HepG2 (cell line): ENCODE data around the gene KMT2A. TPM values are rescaled to one million over a fixed set of nuclear protein-coding genes. Genes with fewer than 3 reads are reported as not detected.

Experiments used
- AHR ChIP-seq: IDR thresholded peaks from 2 replicates; pipeline ENCODE4 v1.6.1; 2018; ENCODE audit warnings: missing genetic modification reagents, missing compliant biosample characterization
- AKAP8 ChIP-seq: sonication (generic); formaldehyde crosslinking; IDR thresholded peaks from 2 replicates; pipeline ENCODE4 v1.5.1; 2020; ENCODE audit warnings: mild to moderate bottlenecking, missing genetic modification reagents
- BHLHE40 ChIP-seq: IDR thresholded peaks from 2 replicates; pipeline ENCODE4 v1.6.1; 2011; ENCODE audit warnings: low read length, improper control_type of control experiment
- CREB1 ChIP-seq, 2 experiments: fragments of 450-650 bp in 1 of 2; IDR thresholded peaks; 2 replicates each; pipeline ENCODE4 v1.6.1; 2016 to 2017; ENCODE audit warnings: control low read depth in 1 of 2, mild to moderate bottlenecking in 1 of 2, missing compliant biosample characterization in 1 of 2, missing genetic modification characterization in 1 of 2
- ELF3 ChIP-seq: IDR thresholded peaks from 2 replicates; pipeline ENCODE4 v1.6.1; 2016; ENCODE audit warnings: missing genetic modification reagents, missing compliant biosample characterization
- ELF4 ChIP-seq: sonication (generic); formaldehyde crosslinking; IDR thresholded peaks from 2 replicates; pipeline ENCODE4 v1.5.0; 2020; ENCODE audit warnings: missing genetic modification reagents, mild to moderate bottlenecking, moderate library complexity, borderline replicate concordance
- EP300 ChIP-seq, 3 experiments: sonication (generic) in 1 of 3; formaldehyde crosslinking in 1 of 3; IDR thresholded peaks; 2 replicates each; pipeline versions ENCODE4 v1.5.1 to v1.6.1; 2011 to 2020; ENCODE audit warnings: low read depth in 2 of 3, low read length in 2 of 3, borderline replicate concordance in 1 of 3, improper control_type of control experiment in 1 of 3, mild to moderate bottlenecking in 1 of 3, missing genetic modification reagents in 1 of 3, moderate library complexity in 1 of 3
- FOXO4 ChIP-seq: sonication (generic); formaldehyde crosslinking; conservative IDR thresholded peaks from 2 replicates; pipeline ENCODE4 v1.8.1; 2023; ENCODE audit warnings: missing genetic modification reagents
- GATA4 ChIP-seq: sonication (generic); IDR thresholded peaks from 2 replicates; pipeline ENCODE4 v1.6.1; 2016; ENCODE audit warnings: antibody characterized with exemption, low read depth, borderline replicate concordance
- GTF2F1 ChIP-seq: fragments of 150-350 bp; IDR thresholded peaks from 2 replicates; pipeline ENCODE4 v1.6.1; 2014; ENCODE audit warnings: low read length
- HBP1 ChIP-seq: IDR thresholded peaks from 2 replicates; pipeline ENCODE4 v1.6.1; 2016; ENCODE audit warnings: low read depth, control low read depth
- HIVEP1 ChIP-seq: sonication (generic); formaldehyde crosslinking; IDR thresholded peaks from 2 replicates; pipeline ENCODE4 v1.4.0; 2020; ENCODE audit warnings: mild to moderate bottlenecking, missing genetic modification reagents
- HMG20B ChIP-seq: conservative IDR thresholded peaks from 2 replicates; pipeline ENCODE4 v1.6.1; 2016; ENCODE audit warnings: missing genetic modification reagents, missing compliant biosample characterization
- KAT8 ChIP-seq: IDR thresholded peaks from 2 replicates; pipeline ENCODE4 v1.6.1; 2016; ENCODE audit warnings: missing genetic modification reagents, missing compliant biosample characterization
- KDM1A ChIP-seq: IDR thresholded peaks from 2 replicates; pipeline ENCODE4 v1.6.1; 2016; ENCODE audit warnings: missing compliant biosample characterization
- KLF15 ChIP-seq: sonication (generic); formaldehyde crosslinking; IDR thresholded peaks from 2 replicates; pipeline ENCODE4 v1.8.1; 2023; ENCODE audit warnings: borderline replicate concordance, mild to moderate bottlenecking, inconsistent platforms, missing genetic modification reagents, mixed read lengths
- MED1 ChIP-seq: sonication (generic); formaldehyde crosslinking; IDR thresholded peaks from 2 replicates; pipeline ENCODE4 v1.4.0; 2020; ENCODE audit warnings: missing genetic modification reagents
- NFE2L2 ChIP-seq: fragments of 150-350 bp; IDR thresholded peaks from 2 replicates; pipeline ENCODE4 v1.6.1; 2014; ENCODE audit warnings: low read length
- NR3C1 ChIP-seq: sonication (generic); formaldehyde crosslinking; IDR thresholded peaks from 2 replicates; pipeline ENCODE4 v1.4.0; 2020; ENCODE audit warnings: missing genetic modification reagents
- ZFP91 ChIP-seq: sonication (generic); formaldehyde crosslinking; IDR thresholded peaks from 2 replicates; pipeline ENCODE4 v1.9.0; 2022; ENCODE audit warnings: missing genetic modification reagents, mild to moderate bottlenecking, borderline replicate concordance
- ZNF687 ChIP-seq: sonication (generic); formaldehyde crosslinking; IDR thresholded peaks from 2 replicates; pipeline ENCODE4 v1.5.1; 2020; ENCODE audit warnings: mild to moderate bottlenecking, missing genetic modification reagents, moderate library complexity
- polyA plus RNA-seq, 8 experiments: library from polyadenylated mRNA; depleted of rRNA in 3 of 8; stranded (reverse) in 7 of 8; unstranded in 1 of 8; fragments of >200 nt; fragmentation: Illumina TruSeq in 4 of 8; extraction: Trizol in 4 of 8; gene quantifications; 2 replicates each; pipeline versions ENCODE4 v1.2.1 to v1.2.3, GENCODE V29; 2011 to 2016; ENCODE audit warnings: low read depth in 4 of 8, missing spikeins in 1 of 8, mixed read lengths in 1 of 8; ENCODE audit not compliant: insufficient read depth in 1 of 8
- total RNA-seq, 5 experiments: library from RNA; depleted of rRNA; stranded (reverse); fragments of >200 nt; fragmentation: Illumina TruSeq; extraction: Trizol; gene quantifications; 2 replicates each; pipeline ENCODE4 v1.2.3, GENCODE V29; 2016; ENCODE audit warnings: low read depth in 1 of 5

Gene KMT2A
- total and polyA plus RNA-seq, 2 of the 13 experiments (the other 11 are each of a cell fraction or from before 2014, with no cell fraction given) = 12.4 to 20.0 TPM

GRCh38 chr11:118401151-118401879 is 35.0 kb upstream of the KMT2A start, which contains the start of gene ATP5MG (continued):
- TF ChIP-seq NFE2L2 = no peak
- TF ChIP-seq ZFP91 (CRISPR knock-in tag) = peak; percentile 70; the same call in 1 of the 2 replicates
- no peak for TF ChIP-seq HMG20B
- TF ChIP-seq KLF15 (CRISPR knock-in tag) = no peak
- no peak for TF ChIP-seq GATA4
- peak; percentile 77; the same call in 1 of the 2 replicates for TF ChIP-seq ELF4
- no peak for TF ChIP-seq MED1 (CRISPR knock-in tag)
- TF ChIP-seq ELF3 (CRISPR knock-in tag) = peak; percentile 47
- no peak for TF ChIP-seq EP300 (IDR thresholded peaks at IDR 0.05; ENCODE audit: low read depth in 2 of 2, low read length in 2 of 2)
- no peak for TF ChIP-seq EP300 (CRISPR knock-in tag; IDR thresholded peaks at IDR 0.05; ENCODE audit: borderline replicate concordance)
- TF ChIP-seq BHLHE40 = no peak
- 0 out of 2 replicates have a peak, but pooled peaks have one; percentile 1 for TF ChIP-seq CREB1 (IDR thresholded peaks at IDR 0.05)
- TF ChIP-seq CREB1 (CRISPR knock-in tag; IDR thresholded peaks at IDR 0.05) = peak; percentile 50; the same call in 1 of the 2 replicates
- no peak for TF ChIP-seq KDM1A (CRISPR knock-in tag)
- no peak for TF ChIP-seq HIVEP1 (CRISPR knock-in tag)
- TF ChIP-seq KAT8 (CRISPR knock-in tag) = peak; percentile 87
- TF ChIP-seq ZNF687 (CRISPR knock-in tag) = peak; percentile 87
- no peak for TF ChIP-seq NR3C1 (CRISPR knock-in tag)
- 0 out of 2 replicates have a peak, but pooled peaks have one; percentile 24 for TF ChIP-seq AKAP8 (CRISPR knock-in tag)
- no peak for TF ChIP-seq HBP1
- TF ChIP-seq AHR = peak; percentile 33; the same call in 1 of the 2 replicates
- TF ChIP-seq FOXO4 (CRISPR knock-in tag) = no peak
- TF ChIP-seq GTF2F1 = no peak
